ENCODE data around the gene GRM8.

The GRM8 gene

GRCh38 chr7:127047521-127047920 lies 205.2 kb downstream of the GRM8 start:
- H3K4me1 Mint-ChIP-seq (ENCODE audit: low read depth) = no peaks in the 10 kb centered on the region
- H3K36me3 Mint-ChIP-seq (ENCODE audit: low read depth) = no peaks in the 10 kb centered on the region
- no peak overlapping the region for H3K27ac Mint-ChIP-seq
- H3K27me3 Mint-ChIP-seq = peaks cover 11% of the 10 kb centered on the region
- H3K4me3 Mint-ChIP-seq = no peak overlapping the region
- H3K9me3 Mint-ChIP-seq = no peaks in the 10 kb centered on the region

GRCh38 chr7:127041689-127042452 lies 210.9 kb downstream of the GRM8 start:
- Mint-ChIP-seq H3K4me3 (no peak overlapping the region), H3K9me3 (no peaks in the 10 kb centered on the region), H3K27me3 (no peaks in the 10 kb centered on the region), H3K4me1 (ENCODE audit: low read depth) (no peaks in the 10 kb centered on the region), H3K36me3 (ENCODE audit: low read depth) (no peaks in the 10 kb centered on the region), H3K27ac (no peak overlapping the region)

GRCh38 chr7:127040042-127040441 lies 212.7 kb downstream of the GRM8 start:
- no peaks in the 10 kb centered on the region for H3K27me3 Mint-ChIP-seq
- no peaks in the 10 kb centered on the region for H3K4me1 Mint-ChIP-seq (ENCODE audit: low read depth)
- no peak overlapping the region for H3K27ac Mint-ChIP-seq
- no peaks in the 10 kb centered on the region for H3K36me3 Mint-ChIP-seq (ENCODE audit: low read depth)
- H3K4me3 Mint-ChIP-seq = no peak overlapping the region
- no peaks in the 10 kb centered on the region for H3K9me3 Mint-ChIP-seq

- Mint-ChIP-seq H3K27ac (no peak overlapping the region), H3K27me3 (peaks cover under 1% of the 10 kb centered on the region), H3K4me1 (ENCODE audit: low read depth) (no peaks in the 10 kb centered on the region), H3K9me3 (no peaks in the 10 kb centered on the region), H3K4me3 (no peak overlapping the region), H3K36me3 (ENCODE audit: low read depth) (no peaks in the 10 kb centered on the region)
These were observed 213.2 kb downstream of the GRM8 start for GRCh38 chr7:127039541-127039940.

GRCh38 chr7:127035203-127035849 lies 217.4 kb downstream of the GRM8 start:
- peaks cover 6% of the 10 kb centered on the region for H3K27me3 Mint-ChIP-seq
- no peak overlapping the region for H3K27ac Mint-ChIP-seq
- H3K9me3 Mint-ChIP-seq = no peaks in the 10 kb centered on the region
- no peaks in the 10 kb centered on the region for H3K36me3 Mint-ChIP-seq (ENCODE audit: low read depth)
- H3K4me1 Mint-ChIP-seq (ENCODE audit: low read depth) = no peaks in the 10 kb centered on the region
- no peak overlapping the region for H3K4me3 Mint-ChIP-seq

GRCh38 chr7:127034186-127034806 lies 218.4 kb downstream of the GRM8 start:
- H3K4me1 Mint-ChIP-seq (ENCODE audit: low read depth) = no peaks in the 10 kb centered on the region
- H3K27ac Mint-ChIP-seq = no peak overlapping the region
- peaks cover 6% of the 10 kb centered on the region for H3K27me3 Mint-ChIP-seq
- no peak overlapping the region for H3K4me3 Mint-ChIP-seq
- H3K36me3 Mint-ChIP-seq (ENCODE audit: low read depth) = no peaks in the 10 kb centered on the region
- no peaks in the 10 kb centered on the region for H3K9me3 Mint-ChIP-seq

GRCh38 chr7:127029823-127030222 lies 222.9 kb downstream of the GRM8 start:
- H3K9me3 Mint-ChIP-seq = peaks cover 3% of the 10 kb centered on the region
- H3K4me1 Mint-ChIP-seq (ENCODE audit: low read depth) = no peaks in the 10 kb centered on the region
- H3K36me3 Mint-ChIP-seq (ENCODE audit: low read depth) = no peaks in the 10 kb centered on the region
- peaks cover 11% of the 10 kb centered on the region for H3K27me3 Mint-ChIP-seq
- no peak overlapping the region for H3K27ac Mint-ChIP-seq
- H3K4me3 Mint-ChIP-seq = no peak overlapping the region

GRCh38 chr7:127021857-127022256 lies 230.9 kb downstream of the GRM8 start:
- Mint-ChIP-seq H3K9me3 (no peaks in the 10 kb centered on the region), H3K27me3 (no peaks in the 10 kb centered on the region), H3K27ac (no peak overlapping the region), H3K4me3 (no peak overlapping the region), H3K36me3 (ENCODE audit: low read depth) (no peaks in the 10 kb centered on the region), H3K4me1 (ENCODE audit: low read depth) (no peaks in the 10 kb centered on the region)

GRCh38 chr7:127021019-127021738 lies 231.6 kb downstream of the GRM8 start:
- Mint-ChIP-seq H3K36me3 (ENCODE audit: low read depth) (no peaks in the 10 kb centered on the region), H3K27ac (no peak overlapping the region), H3K9me3 (no peaks in the 10 kb centered on the region), H3K4me1 (ENCODE audit: low read depth) (no peaks in the 10 kb centered on the region), H3K27me3 (no peaks in the 10 kb centered on the region), H3K4me3 (no peak overlapping the region)

- Mint-ChIP-seq H3K4me3 (no peak overlapping the region), H3K27me3 (no peaks in the 10 kb centered on the region), H3K9me3 (no peaks in the 10 kb centered on the region), H3K4me1 (ENCODE audit: low read depth) (no peaks in the 10 kb centered on the region), H3K36me3 (ENCODE audit: low read depth) (no peaks in the 10 kb centered on the region), H3K27ac (no peak overlapping the region)
These were observed 233.9 kb downstream of the GRM8 start for GRCh38 chr7:127018889-127019288.

GRCh38 chr7:127017196-127017595 lies 235.5 kb downstream of the GRM8 start:
- H3K4me1 Mint-ChIP-seq (ENCODE audit: low read depth) = no peaks in the 10 kb centered on the region
- H3K36me3 Mint-ChIP-seq (ENCODE audit: low read depth) = no peaks in the 10 kb centered on the region
- no peaks in the 10 kb centered on the region for H3K27me3 Mint-ChIP-seq
- no peak overlapping the region for H3K4me3 Mint-ChIP-seq
- no peaks in the 10 kb centered on the region for H3K9me3 Mint-ChIP-seq
- H3K27ac Mint-ChIP-seq = no peak overlapping the region

GRCh38 chr7:127000725-127001124 lies 252.0 kb downstream of the GRM8 start:
- Mint-ChIP-seq H3K4me1 (ENCODE audit: low read depth) (no peaks in the 10 kb centered on the region), H3K27me3 (no peaks in the 10 kb centered on the region), H3K9me3 (no peaks in the 10 kb centered on the region), H3K36me3 (ENCODE audit: low read depth) (no peaks in the 10 kb centered on the region), H3K27ac (no peak overlapping the region), H3K4me3 (no peak overlapping the region)

- Mint-ChIP-seq H3K9me3 (no peaks in the 10 kb centered on the region), H3K4me1 (ENCODE audit: low read depth) (no peaks in the 10 kb centered on the region), H3K27ac (no peak overlapping the region), H3K4me3 (no peak overlapping the region), H3K36me3 (ENCODE audit: low read depth) (no peaks in the 10 kb centered on the region), H3K27me3 (peaks cover 5% of the 10 kb centered on the region)
These were observed 256.1 kb downstream of the GRM8 start for GRCh38 chr7:126996659-126997058.

- H3K27me3 Mint-ChIP-seq = peaks cover 5% of the 10 kb centered on the region
- no peaks in the 10 kb centered on the region for H3K4me1 Mint-ChIP-seq (ENCODE audit: low read depth)
- H3K9me3 Mint-ChIP-seq = no peaks in the 10 kb centered on the region
- no peak overlapping the region for H3K4me3 Mint-ChIP-seq
- H3K36me3 Mint-ChIP-seq (ENCODE audit: low read depth) = no peaks in the 10 kb centered on the region
- H3K27ac Mint-ChIP-seq = no peak overlapping the region
These were observed 259.0 kb downstream of the GRM8 start for GRCh38 chr7:126993626-126994213.

GRCh38 chr7:126988022-126988421 lies 264.7 kb downstream of the GRM8 start:
- Mint-ChIP-seq H3K36me3 (ENCODE audit: low read depth) (no peaks in the 10 kb centered on the region), H3K27ac (no peak overlapping the region), H3K9me3 (no peaks in the 10 kb centered on the region)

More at GRCh38 chr7:126988022-126988421, 264.7 kb downstream of the GRM8 start:
- Mint-ChIP-seq H3K4me1 (ENCODE audit: low read depth) (no peaks in the 10 kb centered on the region), H3K4me3 (no peak overlapping the region), H3K27me3 (no peaks in the 10 kb centered on the region)
